ENCODE results near the gene TRAPPC3L.

TRAPPC3L gene

DNA sequence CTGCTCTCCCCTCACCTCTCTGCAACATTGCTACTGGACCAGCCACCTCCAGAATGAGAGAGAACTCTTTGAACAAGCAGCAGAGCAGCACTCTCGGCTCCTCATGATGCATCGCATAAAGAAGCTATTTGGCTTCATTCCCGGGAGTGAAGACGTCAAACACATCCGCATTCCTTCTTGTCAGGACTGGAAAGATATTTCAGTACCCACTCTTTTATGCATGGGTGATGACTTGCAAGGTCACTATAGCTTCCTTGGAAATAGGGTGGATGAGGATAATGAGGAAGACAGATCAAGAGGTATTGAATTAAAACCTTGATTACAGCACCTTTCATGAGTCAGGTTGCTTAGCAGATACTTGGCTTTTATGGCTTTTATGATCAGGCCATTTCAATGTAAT, 12.4 kb upstream of the TRAPPC3L start:
- peak; percentile 89 for DNase-seq (ENCODE audit: low read depth)

- peak; percentile 32 for DNase-seq (ENCODE audit: low read depth)
Measured at GRCh38 chr6:116556814-116557415, 11.4 kb upstream of the TRAPPC3L start.

- peak; percentile 53 for DNase-seq (ENCODE audit: low read depth)
Measured at GRCh38 chr6:116556065-116556464, 10.6 kb upstream of the TRAPPC3L start.

GRCh38 chr6:116553451-116553850, 8.0 kb upstream of the TRAPPC3L start, which contains the start of gene CALHM4:
Gene CALHM4 (plus strand): TSS chr6:116553751. CDS start chr6:116553794, 43 bp downstream.
- no peak for DNase-seq (ENCODE audit: low read depth)

- DNase-seq (ENCODE audit: low read depth) = no peak
Measured at GRCh38 chr6:116550796-116551195, 5.3 kb upstream of the TRAPPC3L start.

- no peak for DNase-seq (ENCODE audit: low read depth)
Measured at GRCh38 chr6:116547358-116547757, 1.9 kb upstream of the TRAPPC3L start.

DNA sequence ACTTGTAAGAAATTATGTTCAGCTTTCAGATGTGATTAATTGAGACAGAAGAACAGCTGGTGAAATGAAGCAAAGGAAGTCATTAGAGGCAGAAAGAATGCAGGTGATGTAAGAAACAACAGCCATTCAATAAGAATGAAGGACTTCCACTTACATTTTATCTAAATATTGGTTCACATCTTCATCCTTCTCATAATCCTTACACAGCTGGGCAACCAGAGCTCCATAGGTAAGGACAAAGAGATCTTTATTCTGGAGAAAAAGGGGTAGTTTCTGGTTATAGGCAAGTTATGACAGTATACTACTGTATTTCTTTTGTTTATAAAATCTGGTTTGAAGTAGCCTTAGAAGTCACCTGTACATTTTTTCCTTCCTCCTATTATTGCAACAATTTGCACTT, 2.3 kb downstream of the TRAPPC3L start:
- no peak for DNase-seq (ENCODE audit: low read depth)

- no peak for DNase-seq (ENCODE audit: low read depth)
Measured at GRCh38 chr6:116542426-116542825, 3.1 kb downstream of the TRAPPC3L start.

DNA sequence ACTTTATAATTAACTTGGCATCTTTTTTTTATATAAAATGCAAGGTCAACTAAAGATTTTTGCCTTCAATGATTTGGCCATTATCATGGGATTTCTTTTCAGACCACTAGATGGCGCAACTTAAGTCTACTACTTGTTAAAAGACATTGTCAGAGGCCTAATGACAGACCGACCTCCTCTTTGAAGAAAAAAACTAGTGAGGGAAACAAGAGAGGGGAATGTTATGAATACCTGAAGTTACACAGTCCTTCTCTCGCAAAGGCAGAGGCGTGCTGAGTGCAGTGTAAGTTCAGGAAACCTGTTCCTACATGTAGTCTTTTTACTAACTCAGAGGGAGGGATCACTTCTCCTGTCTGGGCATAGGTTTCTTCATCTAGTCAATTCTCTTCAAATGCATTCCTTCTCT, 9.3 kb downstream of the TRAPPC3L start:
- DNase-seq (ENCODE audit: low read depth) = peak; percentile 56

DNA sequence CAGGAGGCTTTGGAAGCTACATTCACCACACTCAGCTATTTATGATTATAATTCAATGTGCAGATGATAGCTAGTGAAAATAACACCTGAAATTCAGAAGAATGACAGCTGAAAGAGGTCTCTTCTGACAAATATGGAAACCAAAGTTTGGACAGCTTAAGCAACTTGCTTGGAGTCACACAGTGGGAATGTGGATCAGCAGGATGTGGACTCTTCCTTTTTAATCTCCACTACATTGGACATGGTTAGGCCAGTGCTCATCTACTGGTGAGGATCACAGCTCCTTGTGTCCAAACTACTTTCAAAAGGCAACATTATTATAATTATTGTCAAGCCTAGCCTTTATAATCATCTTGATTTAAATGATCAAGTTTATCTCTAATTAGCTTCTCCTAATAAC, 10.4 kb downstream of the TRAPPC3L start:
- DNase-seq (ENCODE audit: low read depth) = no peak

GRCh38 chr6:116533233-116533957, 12.1 kb downstream of the TRAPPC3L start:
- DNase-seq (ENCODE audit: low read depth) = no peak

- peak; percentile 56 for DNase-seq (ENCODE audit: low read depth)
Measured at GRCh38 chr6:116531675-116532570, 13.6 kb downstream of the TRAPPC3L start.

- no peak for DNase-seq (ENCODE audit: low read depth)
Measured at GRCh38 chr6:116530436-116530835, 15.0 kb downstream of the TRAPPC3L start.

DNA sequence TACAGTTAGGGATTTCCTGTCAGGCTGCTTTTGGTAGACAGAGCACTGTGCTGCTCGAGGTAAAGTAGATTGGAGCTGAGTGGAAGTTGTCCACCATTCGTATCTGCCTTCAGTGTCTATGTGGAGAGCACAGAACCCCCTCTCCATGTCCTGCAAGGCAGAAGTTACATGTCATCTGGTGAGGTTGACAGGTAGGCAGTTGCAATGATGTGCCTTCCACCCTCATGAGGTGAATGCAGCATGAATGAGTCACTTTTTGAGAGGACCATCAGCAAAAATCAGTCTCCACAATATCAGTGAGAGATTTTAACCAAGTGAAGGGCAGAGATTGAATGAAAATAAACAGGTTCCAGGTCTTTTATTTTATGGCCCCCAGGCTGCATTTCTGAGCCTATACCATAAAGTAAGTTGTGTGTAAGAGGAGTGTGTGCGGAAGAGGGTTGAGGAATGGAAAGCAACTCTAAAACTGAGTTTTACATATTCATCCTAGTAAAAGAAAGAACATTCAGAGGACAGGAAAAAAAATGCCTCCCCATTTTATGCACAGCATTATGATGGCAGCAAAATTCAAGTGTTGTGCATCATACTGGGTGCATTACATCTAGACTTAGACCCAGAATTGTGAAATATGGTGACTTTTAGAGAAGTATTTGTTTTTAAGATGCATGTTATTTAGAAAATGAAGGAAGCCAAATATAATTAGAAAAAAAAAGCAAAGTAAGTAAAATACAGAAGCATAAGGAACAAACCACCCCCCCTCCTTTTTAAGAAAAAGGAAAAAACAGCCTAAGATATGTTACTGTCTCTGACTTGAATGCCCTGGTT, 15.8 kb downstream of the TRAPPC3L start:
- DNase-seq (ENCODE audit: low read depth) = no peak

GRCh38 chr6:116528780-116529179, 16.7 kb downstream of the TRAPPC3L start:
- DNase-seq (ENCODE audit: low read depth) = no peak

DNA sequence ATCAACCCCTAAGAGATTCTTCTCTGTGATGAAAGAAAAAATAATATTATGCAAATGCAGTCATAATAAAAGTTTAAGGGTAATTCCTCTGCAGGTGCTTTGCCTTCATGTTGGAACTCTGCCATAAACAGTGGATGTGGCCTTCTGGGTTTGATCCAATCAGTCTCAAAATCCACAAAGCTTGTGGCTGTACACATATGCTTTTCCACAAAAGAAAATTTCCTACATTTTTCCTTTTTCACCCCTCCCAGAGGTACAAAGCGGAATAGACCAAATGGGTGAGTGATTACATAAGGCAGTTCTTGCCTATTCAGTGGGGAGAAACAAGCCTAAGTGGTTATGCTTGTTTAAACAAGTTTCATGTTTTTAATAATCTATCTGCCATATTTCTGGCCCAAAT, 17.4 kb downstream of the TRAPPC3L start:
- no peak for DNase-seq (ENCODE audit: low read depth)

DNA sequence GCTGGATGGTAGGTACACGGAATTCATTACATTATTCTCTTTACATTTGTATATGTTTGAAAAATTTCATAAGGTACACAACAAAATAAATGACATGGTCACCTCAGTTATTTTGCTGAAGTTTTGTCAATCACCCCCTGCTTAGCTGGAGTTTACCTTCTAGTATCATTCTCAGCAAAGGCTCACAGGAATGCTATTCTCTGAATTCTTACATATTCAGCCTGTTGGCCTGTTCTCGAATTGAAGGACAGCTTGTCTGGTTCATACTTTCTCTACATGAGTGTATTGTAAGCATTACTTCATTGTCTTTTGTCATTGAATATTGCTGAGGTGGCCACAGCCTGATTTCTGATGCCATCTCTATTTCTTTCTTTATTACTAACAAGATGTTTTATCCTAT, 21.2 kb downstream of the TRAPPC3L start:
- DNase-seq (ENCODE audit: low read depth) = no peak

DNA sequence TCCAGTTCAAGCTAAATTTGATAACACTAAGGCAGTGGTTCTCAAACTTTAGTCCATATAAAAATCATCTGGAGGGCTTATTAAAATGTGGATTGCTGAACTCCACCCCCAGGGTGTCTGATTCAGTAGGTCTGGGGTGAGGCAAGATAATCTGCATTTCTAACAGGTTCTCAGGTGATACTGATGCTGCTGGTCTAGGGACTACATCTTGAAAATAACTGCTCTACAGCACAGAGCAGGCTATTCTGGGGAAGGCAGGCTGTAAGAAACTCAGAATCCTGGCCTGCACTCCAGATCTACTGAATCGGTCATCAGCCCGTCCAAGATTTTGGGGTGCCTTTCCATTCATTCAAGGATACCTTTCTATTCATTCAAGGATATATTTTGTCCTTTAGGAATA, 22.6 kb downstream of the TRAPPC3L start:
- no peak for DNase-seq (ENCODE audit: low read depth)

DNA sequence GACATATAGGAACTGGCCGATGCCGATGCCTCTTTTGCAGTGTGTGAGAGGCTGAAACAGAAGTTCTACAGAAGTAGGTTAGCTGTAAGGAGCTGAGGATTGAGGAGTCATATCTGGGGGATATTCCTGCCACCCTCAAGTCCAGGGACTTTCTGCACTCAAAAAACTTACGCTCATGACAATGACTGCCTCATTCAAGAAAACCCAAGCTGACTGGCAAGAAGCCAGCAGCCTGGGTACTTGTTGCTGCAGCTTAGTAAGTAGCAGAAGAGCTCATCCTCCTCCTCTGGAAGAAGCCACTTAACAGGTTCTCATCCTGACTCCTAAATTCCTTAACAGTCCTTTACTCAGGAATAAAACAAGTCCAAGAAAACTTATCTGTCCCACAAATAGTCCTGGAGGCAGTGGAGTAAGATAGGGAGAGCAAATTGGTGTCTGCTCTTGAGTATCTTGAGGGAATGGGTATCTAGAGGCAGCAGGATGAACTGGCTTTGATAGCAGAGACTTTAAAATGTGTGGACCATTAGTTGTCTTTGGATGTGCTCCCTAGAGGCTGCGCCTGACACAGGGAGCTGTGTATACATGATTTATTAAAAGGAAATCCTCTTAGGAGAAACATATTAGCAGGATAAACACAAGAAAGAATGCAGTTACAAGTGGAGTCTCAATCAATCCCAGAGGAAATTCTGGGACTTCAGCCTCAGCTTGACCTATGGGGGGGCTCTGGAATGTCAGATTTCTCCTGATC, 26.7 kb downstream of the TRAPPC3L start:
- no peak for DNase-seq (ENCODE audit: low read depth)

DNA sequence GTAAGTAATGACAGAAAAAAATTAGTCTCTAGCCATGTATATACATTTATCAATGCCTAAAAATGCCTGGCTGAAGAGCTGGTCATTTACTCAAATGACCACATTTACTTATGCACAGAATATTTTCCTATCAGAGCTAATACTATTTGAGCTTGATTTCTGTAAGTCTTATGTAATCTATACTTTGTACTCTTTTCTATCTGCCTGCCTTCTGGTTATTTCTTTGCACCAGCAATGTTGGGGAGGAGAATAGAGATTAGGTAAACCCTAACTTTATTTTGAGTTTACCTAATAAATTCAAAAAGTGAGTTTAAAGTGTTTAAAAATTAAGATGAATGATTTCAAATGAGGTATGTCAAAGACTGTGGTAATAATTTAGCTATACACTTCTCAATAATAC, 30.3 kb downstream of the TRAPPC3L start:
- no peak for DNase-seq (ENCODE audit: low read depth)

GRCh38 chr6:116514111-116514510, 31.4 kb downstream of the TRAPPC3L start:
- no peak for DNase-seq (ENCODE audit: low read depth)

All from fibroblast of gingiva (primary cell).